Lung (tissue), 12 donors: ENCODE results near the gene FOXK1. TPM values are rescaled to one million over a fixed set of nuclear protein-coding genes. Genes with fewer than 3 reads are reported as not detected.

Experiments used
- ATAC-seq: fragments of 200-7000 bp; cut with Tn5 transposase; one replicate; pipeline ENCODE4 v1.9.1; 2020; ENCODE audit warnings: moderate number of reproducible peaks; ENCODE audit not compliant: insufficient read depth, low FRiP score
- DNase-seq, 3 donors: peaks; one replicate each; pipeline ENCODE4 v3.0.0-alpha.2; 2013 to 2017
- H3K27ac ChIP-seq, 2 donors: one replicate each; pipeline ENCODE4 v1.5.1; 2013; ENCODE audit warnings: mild to moderate bottlenecking in 2 of 2, moderate library complexity in 2 of 2, control low read depth in 1 of 2, inconsistent platforms in 1 of 2, low read depth in 1 of 2, low read length in 1 of 2
- H3K27me3 ChIP-seq, 3 donors: one replicate each; pipeline ENCODE4 v1.5.1; 2013; ENCODE audit warnings: low read length in 2 of 3; ENCODE audit not compliant: control insufficient read depth in 3 of 3, insufficient read depth in 3 of 3
- H3K36me3 ChIP-seq, 4 donors: one replicate each; pipeline ENCODE4 v1.5.1; 2013; ENCODE audit warnings: low read length in 4 of 4, mild to moderate bottlenecking in 1 of 4, moderate library complexity in 1 of 4; ENCODE audit not compliant: control insufficient read depth in 4 of 4, insufficient read depth in 4 of 4
- H3K4me1 ChIP-seq, 5 donors: one replicate each; pipeline ENCODE4 v1.5.1; 2013; ENCODE audit warnings: low read length in 5 of 5, mild to moderate bottlenecking in 2 of 5, moderate library complexity in 1 of 5; ENCODE audit not compliant: control insufficient read depth in 5 of 5, insufficient read depth in 5 of 5
- H3K4me3 ChIP-seq: one replicate; pipeline ENCODE4 v1.5.1; 2013; ENCODE audit warnings: mild to moderate bottlenecking, control low read depth, moderate library complexity
- H3K9ac ChIP-seq, 2 donors: one replicate each; pipeline ENCODE4 v1.5.1; 2013; ENCODE audit warnings: low read length in 2 of 2, control low read depth in 1 of 2; ENCODE audit not compliant: insufficient read depth in 1 of 2
- H3K9me3 ChIP-seq, 4 donors: one replicate each; pipeline ENCODE4 v1.5.1; 2013; ENCODE audit warnings: low read length in 3 of 4, mild to moderate bottlenecking in 1 of 4, moderate library complexity in 1 of 4; ENCODE audit not compliant: control insufficient read depth in 4 of 4, insufficient read depth in 3 of 4
- CTCF ChIP-seq: IDR thresholded peaks from 2 replicates; pipeline ENCODE4 v1.5.1; 2012; ENCODE audit warnings: mild to moderate bottlenecking; ENCODE audit errors: control extremely low read depth, extremely low read depth
- WGBS, 2 donors: extraction: QIAGEN DNeasy Blood & Tissue Kit; methylation state at CpG; one replicate each; pipeline ENCODE4 v1.1.7; 2013; 5-methylcytosine and 5-hydroxymethylcytosine counted together
- polyA plus RNA-seq, 2 donors: library from polyadenylated mRNA; stranded (reverse); fragments of 200-250 nt; gene quantifications; one replicate each; pipeline ENCODE4 v1.2.1, GENCODE V29; 2013
- total RNA-seq, 2 donors: library from RNA; depleted of rRNA in 1 of 2; stranded (reverse); fragments of >200 nt in 1 of 2; gene quantifications; one replicate each; pipeline ENCODE4 v1.2.1, GENCODE V29; 2014 to 2021
- donor health status: control.
- donor health status: control.
- donor health status: Bipolar disorder and iron deficiency.
- donor health status: healthy.
- donor health status: DM: yes; HTN: yes; CAD: no.

FOXK1 gene
- total and polyA plus RNA-seq, 4 donors = 6.4 to 36.2 (median 14.3) TPM

GRCh38 chr7:4799508-4800268, 117.6 kb downstream of the FOXK1 start:
- Histone ChIP-seq H3K4me1 (peaks cover 0 to 3% (median 0%) of the 10 kb centered on the region in 5 donors), H3K4me3 (no peak overlapping the region), H3K36me3 (peaks cover 0 to 7% (median 2%) of the 10 kb centered on the region in 4 donors), H3K9me3 (no peaks in the 10 kb centered on the region), H3K27ac (no peak overlapping the region), H3K27me3 (no peaks in the 10 kb centered on the region), H3K9ac (no peak overlapping the region)
- no peak for TF ChIP-seq CTCF
- DNase-seq (no peak), ATAC-seq (no peak)
- WGBS, 2 donors = 79 to 86% methylated on average over 38 to 39 of the region's 39 CpGs

GRCh38 chr7:4800487-4800886, 118.4 kb downstream of the FOXK1 start:
- no peaks in the 10 kb centered on the region for H3K27me3 ChIP-seq
- ATAC-seq = no peak
- no peak for DNase-seq
- H3K4me1 ChIP-seq = peaks cover 0 to 3% (median 0%) of the 10 kb centered on the region in 5 donors
- H3K36me3 ChIP-seq = peaks cover 0 to 5% (median under 1%) of the 10 kb centered on the region in 4 donors
- no peak for TF ChIP-seq CTCF
- H3K9me3 ChIP-seq = no peaks in the 10 kb centered on the region
- 89 to 91% methylated on average over 9 to 10 of the region's 10 CpGs for WGBS, 2 donors
- H3K27ac ChIP-seq = no peak overlapping the region
- no peak overlapping the region for H3K4me3 ChIP-seq
- no peak overlapping the region for H3K9ac ChIP-seq

- Histone ChIP-seq H3K27ac (no peak overlapping the region), H3K4me1 (peaks cover 0 to 3% (median 0%) of the 10 kb centered on the region in 5 donors), H3K36me3 (peaks cover 0 to 3% (median under 1%) of the 10 kb centered on the region in 4 donors), H3K27me3 (no peaks in the 10 kb centered on the region), H3K9ac (no peak overlapping the region), H3K9me3 (no peaks in the 10 kb centered on the region), H3K4me3 (no peak overlapping the region)
- 92 to 94% methylated on average over 27 of the region's 27 CpGs for WGBS, 2 donors
- no peak for DNase-seq
- no peak for ATAC-seq
- TF ChIP-seq CTCF = no peak
Measured at GRCh38 chr7:4800926-4801838, 119.1 kb downstream of the FOXK1 start.
